OCI-LY3 (cell line): ENCODE data around the gene GRAMD2A.

Experiments used
- H2AFZ ChIP-seq: fragments of 200-600, 300-600 bp; shearing (Covaris generic); 2 replicates; pipeline ENCODE4 v1.6.0; 2014; ENCODE audit warnings: antibody characterized with exemption, low read depth, low read length
- H3K27ac ChIP-seq: fragments of 200-600, 300-600 bp; sonication (generic); 2 replicates; pipeline ENCODE4 v1.5.1; 2014; ENCODE audit warnings: mild to moderate bottlenecking, low read length, moderate library complexity, mixed read lengths
- H3K27me3 ChIP-seq: fragments of 200-600, 300-600 bp; sonication (generic); 2 replicates; pipeline ENCODE4 v1.6.1; 2014; ENCODE audit warnings: low read depth, low read length, mixed read lengths
- H3K36me3 ChIP-seq: fragments of 200-600, 300-600 bp; sonication (generic); replicated peaks from 2 replicates; pipeline ENCODE3; 2014; ENCODE audit warnings: low read depth, low read length, mixed read lengths
- H3K4me1 ChIP-seq: fragments of 300-600, 200-600 bp; sonication (generic); 2 replicates; pipeline ENCODE4 v1.6.1; 2014; ENCODE audit warnings: low read length, mixed read lengths
- H3K4me2 ChIP-seq: fragments of 200-600, 300-600 bp; sonication (generic); 2 replicates; pipeline ENCODE4 v1.6.1; 2014; ENCODE audit warnings: low read length, mixed read lengths
- H3K4me3 ChIP-seq: fragments of 300-600, 200-600 bp; sonication (generic); 2 replicates; pipeline ENCODE4 v1.5.1; 2014; ENCODE audit warnings: antibody characterized with exemption, mild to moderate bottlenecking, low read length, moderate library complexity
- H3K79me2 ChIP-seq: fragments of 300-600, 200-600 bp; shearing (Covaris generic); 2 replicates; pipeline ENCODE4 v1.6.1; 2014; ENCODE audit warnings: mild to moderate bottlenecking, low read length, mixed read lengths
- H3K9ac ChIP-seq: fragments of 300-600, 200-600 bp; shearing (Covaris generic); 2 replicates; pipeline ENCODE4 v1.6.0; 2014; ENCODE audit warnings: mild to moderate bottlenecking, low read length, moderate library complexity
- H3K9me3 ChIP-seq: fragments of 200-600, 300-600 bp; shearing (Covaris generic); 2 replicates; pipeline ENCODE4 v1.6.1; 2014; ENCODE audit warnings: low read length, mixed read lengths; ENCODE audit not compliant: insufficient read depth
- H4K20me1 ChIP-seq: fragments of 200-600, 300-600 bp; sonication (generic); 2 replicates; pipeline ENCODE4 v1.6.1; 2016; ENCODE audit warnings: low read length, mixed read lengths; ENCODE audit not compliant: insufficient read depth
- EZH2phosphoT487 ChIP-seq: fragments of 200-600 bp; shearing (Covaris generic); IDR thresholded peaks from 2 replicates; pipeline ENCODE4 v1.6.1; 2018; ENCODE audit warnings: antibody characterized with exemption, mixed run types, low read depth
- TF ChIP-seq, protein P1 (sequence below): fragments of 200-600, 300-600 bp; sonication (generic); IDR thresholded peaks from 2 replicates; pipeline ENCODE4 v1.5.1; 2014; ENCODE audit warnings: antibody characterized with exemption, low read length, low read depth

Gene GRAMD2A

GRCh38 chr15:72146934-72147333 lies 50.7 kb downstream of the GRAMD2A start:
- no peaks in the 10 kb centered on the region for H3K36me3 ChIP-seq
- H3K27me3 ChIP-seq, result no peaks in the 10 kb centered on the region
- H3K9me3 ChIP-seq, result no peaks in the 10 kb centered on the region
- no peaks in the 10 kb centered on the region for H3K79me2 ChIP-seq
- no peak overlapping the region for H3K9ac ChIP-seq
- H3K4me3 ChIP-seq, result no peak overlapping the region
- no peak overlapping the region for H3K27ac ChIP-seq
- H3K4me2 ChIP-seq, result no peak overlapping the region
- H4K20me1 ChIP-seq, result no peaks in the 10 kb centered on the region
- peaks cover 5% of the 10 kb centered on the region for H3K4me1 ChIP-seq
- TF ChIP-seq EZH2phosphoT487, result no peak
- TF ChIP-seq, protein P1, sequence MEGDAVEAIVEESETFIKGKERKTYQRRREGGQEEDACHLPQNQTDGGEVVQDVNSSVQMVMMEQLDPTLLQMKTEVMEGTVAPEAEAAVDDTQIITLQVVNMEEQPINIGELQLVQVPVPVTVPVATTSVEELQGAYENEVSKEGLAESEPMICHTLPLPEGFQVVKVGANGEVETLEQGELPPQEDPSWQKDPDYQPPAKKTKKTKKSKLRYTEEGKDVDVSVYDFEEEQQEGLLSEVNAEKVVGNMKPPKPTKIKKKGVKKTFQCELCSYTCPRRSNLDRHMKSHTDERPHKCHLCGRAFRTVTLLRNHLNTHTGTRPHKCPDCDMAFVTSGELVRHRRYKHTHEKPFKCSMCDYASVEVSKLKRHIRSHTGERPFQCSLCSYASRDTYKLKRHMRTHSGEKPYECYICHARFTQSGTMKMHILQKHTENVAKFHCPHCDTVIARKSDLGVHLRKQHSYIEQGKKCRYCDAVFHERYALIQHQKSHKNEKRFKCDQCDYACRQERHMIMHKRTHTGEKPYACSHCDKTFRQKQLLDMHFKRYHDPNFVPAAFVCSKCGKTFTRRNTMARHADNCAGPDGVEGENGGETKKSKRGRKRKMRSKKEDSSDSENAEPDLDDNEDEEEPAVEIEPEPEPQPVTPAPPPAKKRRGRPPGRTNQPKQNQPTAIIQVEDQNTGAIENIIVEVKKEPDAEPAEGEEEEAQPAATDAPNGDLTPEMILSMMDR, result no peak
- no peak overlapping the region for H2AFZ ChIP-seq

GRCh38 chr15:72146221-72146620 lies 51.4 kb downstream of the GRAMD2A start:
- TF ChIP-seq, protein P1, result no peak
- TF ChIP-seq EZH2phosphoT487, result no peak
- no peaks in the 10 kb centered on the region for H3K36me3 ChIP-seq
- no peaks in the 10 kb centered on the region for H4K20me1 ChIP-seq
- no peak overlapping the region for H3K4me2 ChIP-seq
- H3K79me2 ChIP-seq, result no peaks in the 10 kb centered on the region
- no peaks in the 10 kb centered on the region for H3K9me3 ChIP-seq
- no peak overlapping the region for H3K9ac ChIP-seq
- H2AFZ ChIP-seq, result no peak overlapping the region
- no peak overlapping the region for H3K4me3 ChIP-seq
- H3K27me3 ChIP-seq, result no peaks in the 10 kb centered on the region
- H3K27ac ChIP-seq, result no peak overlapping the region
- H3K4me1 ChIP-seq, result peaks cover 12% of the 10 kb centered on the region

DNA sequence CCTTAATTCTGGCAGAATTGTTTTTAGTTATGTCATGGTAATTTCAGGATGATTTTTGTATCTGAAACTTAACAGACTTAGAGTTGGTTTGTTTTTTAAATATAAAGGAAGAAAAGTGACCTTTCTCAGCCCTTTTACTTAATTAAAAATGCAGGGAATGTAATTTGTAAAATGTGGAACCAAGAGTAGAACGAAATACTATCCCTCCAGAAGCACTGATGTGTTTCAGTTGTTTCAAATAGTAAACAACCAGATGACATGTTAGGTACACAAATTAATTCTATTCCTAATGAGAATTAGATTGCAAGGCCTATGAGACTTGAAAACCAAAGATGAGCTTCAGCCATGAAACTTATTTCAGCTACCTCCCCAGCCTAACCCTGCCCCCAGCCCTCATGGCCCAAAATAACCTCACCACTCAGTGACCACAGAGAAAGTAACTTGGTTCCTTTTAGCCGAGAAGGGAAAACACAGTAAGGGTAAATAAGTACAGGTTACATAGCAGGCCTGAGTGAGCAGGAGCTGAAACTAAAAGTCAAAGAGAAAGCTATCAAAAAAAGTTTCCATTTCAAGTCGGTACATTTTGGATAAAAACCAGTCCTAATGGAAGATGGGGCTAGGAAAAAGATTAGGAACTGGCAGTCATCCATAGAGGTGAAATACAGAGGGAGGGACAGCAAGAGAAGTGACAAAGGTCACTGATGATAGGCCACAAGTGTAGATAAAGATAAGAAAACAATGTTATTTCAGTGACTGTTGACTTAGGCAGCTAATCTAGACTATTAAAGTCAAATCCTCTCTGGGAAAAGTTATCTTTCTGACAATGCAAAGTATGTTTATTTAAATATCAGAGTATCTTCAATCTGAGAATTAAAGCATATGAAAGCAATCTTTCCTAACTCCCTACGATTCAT lies 56.2 kb downstream of the GRAMD2A start:
- TF ChIP-seq, protein P1, result no peak
- TF ChIP-seq EZH2phosphoT487, result no peak
- peak overlapping the region; percentile 25 for H3K4me3 ChIP-seq
- no peaks in the 10 kb centered on the region for H3K9me3 ChIP-seq
- H3K36me3 ChIP-seq, result no peaks in the 10 kb centered on the region
- 0 out of 2 replicates have a peak overlapping the region, but pooled peaks have one; percentile 2 for H2AFZ ChIP-seq
- peak overlapping the region; percentile 11; the same call in 1 of the 2 replicates for H3K9ac ChIP-seq
- H3K27ac ChIP-seq, result peak overlapping the region; percentile 63
- no peaks in the 10 kb centered on the region for H4K20me1 ChIP-seq
- H3K27me3 ChIP-seq, result no peaks in the 10 kb centered on the region
- H3K4me2 ChIP-seq, result peak overlapping the region; percentile 66
- no peaks in the 10 kb centered on the region for H3K79me2 ChIP-seq
- peaks cover 21% of the 10 kb centered on the region for H3K4me1 ChIP-seq

DNA sequence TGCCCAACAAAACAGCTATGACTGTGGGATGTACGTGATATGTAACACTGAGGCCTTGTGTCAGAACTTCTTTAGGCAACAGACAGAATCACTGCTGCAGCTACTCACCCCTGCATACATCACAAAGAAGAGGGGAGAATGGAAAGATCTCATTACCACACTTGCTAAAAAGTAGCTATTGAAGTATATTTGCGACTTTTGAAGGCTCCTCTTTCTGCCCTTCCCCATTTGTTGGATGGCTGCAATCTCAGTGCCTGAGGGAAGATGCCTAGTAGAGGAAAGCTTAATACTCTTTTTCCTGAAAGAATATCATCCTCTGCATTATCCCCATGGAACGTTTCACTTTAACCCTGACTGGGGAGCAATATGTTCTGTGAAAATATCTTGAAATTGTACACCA lies 57.5 kb downstream of the GRAMD2A start:
- Histone ChIP-seq H3K9me3 (no peaks in the 10 kb centered on the region), H3K4me3 (no peak overlapping the region), H2AFZ (no peak overlapping the region), H3K4me2 (no peak overlapping the region), H3K27ac (no peak overlapping the region), H4K20me1 (no peaks in the 10 kb centered on the region), H3K9ac (no peak overlapping the region), H3K4me1 (peaks cover 21% of the 10 kb centered on the region), H3K27me3 (no peaks in the 10 kb centered on the region), H3K36me3 (no peaks in the 10 kb centered on the region), H3K79me2 (no peaks in the 10 kb centered on the region)
- TF ChIP-seq, protein P1, result no peak
- TF ChIP-seq EZH2phosphoT487, result no peak
